H4 (cell line): ENCODE measurements around the gene KBTBD8. TPM values are rescaled to one million over a fixed set of nuclear protein-coding genes. Genes with fewer than 3 reads are reported as not detected.

ENCODE experiments used
- DNase-seq: peaks from one replicate; pipeline ENCODE4 v3.0.0-alpha.2; 2015; ENCODE audit warnings: low spot score
- total RNA-seq: library from RNA; depleted of rRNA; stranded (reverse); fragments of >200 nt; shearing (Covaris generic); gene quantifications from 2 replicates; pipeline ENCODE4 v1.2.3, GENCODE V29; 2014

KBTBD8 gene
- total RNA-seq, 1 experiment from 2014 or later, result 2.6 TPM

GRCh38 chr3:67034371-67034770 lies 36.3 kb downstream of the KBTBD8 start:
- DNase-seq, result no peak

- DNase-seq, result no peak
Observed at GRCh38 chr3:67037615-67038014, 39.5 kb downstream of the KBTBD8 start.

GRCh38 chr3:67044295-67044694 lies 46.2 kb downstream of the KBTBD8 start:
- DNase-seq, result no peak

DNA sequence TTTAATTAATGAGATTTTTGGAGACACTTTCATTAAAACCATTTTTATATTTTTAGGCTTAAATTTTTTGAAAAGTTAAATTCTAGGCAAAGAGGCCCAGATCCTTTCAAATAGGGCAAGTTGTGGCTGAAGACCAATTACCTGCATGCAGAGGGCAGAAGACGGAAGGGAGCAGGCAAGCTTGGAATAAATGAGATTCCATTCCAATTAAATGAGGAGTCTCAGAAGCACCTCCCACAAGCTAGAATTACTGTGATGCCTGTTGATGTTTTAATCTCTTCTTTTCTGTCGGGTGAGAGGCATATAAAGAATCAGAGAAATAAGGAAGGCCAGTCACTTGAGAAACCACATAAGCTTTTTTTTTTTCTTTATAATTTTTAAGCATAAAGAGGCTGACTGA lies 46.8 kb downstream of the KBTBD8 start:
- no peak for DNase-seq

DNA sequence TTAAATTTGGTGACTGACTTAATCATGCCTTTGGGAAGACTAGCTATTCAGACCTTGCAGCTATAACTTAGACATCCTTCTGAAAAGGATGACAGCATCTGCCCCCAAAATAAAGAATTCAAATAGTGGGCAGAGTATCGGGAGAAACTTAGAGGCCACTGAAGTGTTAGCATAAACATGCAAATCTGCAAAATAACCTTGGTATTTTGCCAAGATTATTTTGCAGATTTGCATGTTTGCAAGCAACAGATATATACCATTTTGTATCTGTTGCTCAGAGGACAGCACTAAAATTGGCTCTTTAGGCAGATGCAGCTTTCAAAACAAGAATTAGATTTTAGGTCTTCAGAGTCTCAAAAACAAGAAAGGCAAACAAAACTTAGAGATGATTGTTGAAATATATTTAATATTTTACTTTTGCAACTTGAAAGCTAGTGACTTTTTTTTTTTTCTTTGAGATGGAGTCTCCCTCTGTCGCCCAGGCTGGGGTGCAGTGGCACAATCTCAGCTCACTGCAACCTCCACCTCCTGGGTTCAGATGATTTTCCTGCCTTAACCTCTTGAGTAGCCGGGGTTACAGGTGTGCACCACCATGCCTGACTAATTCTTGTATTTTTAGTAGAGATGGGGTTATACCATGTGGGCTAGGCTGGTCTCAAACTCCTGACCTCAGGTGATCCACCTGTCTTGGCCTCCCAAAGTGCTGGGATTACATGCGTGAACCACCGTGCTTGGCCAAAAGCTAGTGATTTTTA lies 47.8 kb downstream of the KBTBD8 start:
- DNase-seq, result no peak

- DNase-seq, result no peak
Observed at GRCh38 chr3:67047051-67047450, 48.9 kb downstream of the KBTBD8 start.

- DNase-seq, result no peak
Observed at GRCh38 chr3:67048067-67048714, 50.1 kb downstream of the KBTBD8 start.

GRCh38 chr3:67048715-67049074 lies 50.6 kb downstream of the KBTBD8 start:
- DNase-seq, result no peak

GRCh38 chr3:67059443-67059842 lies 61.3 kb downstream of the KBTBD8 start:
- DNase-seq, result no peak
